WI38 (cell line): ENCODE results near the gene CS.
"Not testable (repeated sequence)": the region's sequence is repeated elsewhere in the genome, so short reads cannot be mapped to it uniquely, and the experiment has no call there.

Experiments used
- H3K4me3 ChIP-seq: 2 replicates; pipeline ENCODE4 v1.5.1; 2011; ENCODE audit warnings: low read depth, mild to moderate bottlenecking, control low read depth, low read length
- TF ChIP-seq, protein P1 (sequence below): IDR thresholded peaks from 2 replicates; pipeline ENCODE4 v1.5.1; 2012; ENCODE audit warnings: low read depth, mild to moderate bottlenecking, control low read depth, low read length

Gene CS

DNA sequence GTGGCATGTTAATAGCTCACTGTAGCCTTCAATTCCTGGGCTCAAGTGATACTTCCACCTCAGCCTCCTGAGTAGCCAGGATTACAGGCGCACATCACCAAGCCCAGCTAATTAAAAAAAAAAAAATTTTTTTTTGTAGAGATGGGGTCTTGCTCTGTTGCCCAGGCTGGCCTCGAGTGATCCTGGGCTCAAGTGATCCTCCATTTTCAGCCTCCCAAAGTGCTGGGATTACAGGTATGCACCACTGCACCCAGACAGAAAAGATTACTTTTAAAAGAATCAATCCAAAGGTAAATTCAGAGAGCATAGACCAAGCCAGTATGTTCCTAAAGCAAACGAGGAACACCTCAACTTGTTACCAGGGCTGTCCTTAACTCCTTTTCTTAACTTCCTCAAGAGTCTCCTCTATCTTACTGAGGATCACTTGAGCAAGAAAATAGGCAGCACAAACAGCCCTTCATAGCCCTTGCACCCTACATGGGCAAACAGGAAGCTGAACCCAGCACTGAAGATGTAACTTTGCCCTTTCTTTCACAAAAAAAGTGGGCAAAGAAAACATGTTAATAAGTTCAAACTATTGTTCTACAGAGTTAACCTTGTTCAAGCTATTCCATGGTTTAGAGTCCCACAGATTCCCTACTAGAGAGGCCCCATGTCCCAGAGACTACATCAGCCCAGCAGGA, 11.3 kb downstream of the CS start:
- no peak overlapping the region for H3K4me3 ChIP-seq
- TF ChIP-seq, protein P1, sequence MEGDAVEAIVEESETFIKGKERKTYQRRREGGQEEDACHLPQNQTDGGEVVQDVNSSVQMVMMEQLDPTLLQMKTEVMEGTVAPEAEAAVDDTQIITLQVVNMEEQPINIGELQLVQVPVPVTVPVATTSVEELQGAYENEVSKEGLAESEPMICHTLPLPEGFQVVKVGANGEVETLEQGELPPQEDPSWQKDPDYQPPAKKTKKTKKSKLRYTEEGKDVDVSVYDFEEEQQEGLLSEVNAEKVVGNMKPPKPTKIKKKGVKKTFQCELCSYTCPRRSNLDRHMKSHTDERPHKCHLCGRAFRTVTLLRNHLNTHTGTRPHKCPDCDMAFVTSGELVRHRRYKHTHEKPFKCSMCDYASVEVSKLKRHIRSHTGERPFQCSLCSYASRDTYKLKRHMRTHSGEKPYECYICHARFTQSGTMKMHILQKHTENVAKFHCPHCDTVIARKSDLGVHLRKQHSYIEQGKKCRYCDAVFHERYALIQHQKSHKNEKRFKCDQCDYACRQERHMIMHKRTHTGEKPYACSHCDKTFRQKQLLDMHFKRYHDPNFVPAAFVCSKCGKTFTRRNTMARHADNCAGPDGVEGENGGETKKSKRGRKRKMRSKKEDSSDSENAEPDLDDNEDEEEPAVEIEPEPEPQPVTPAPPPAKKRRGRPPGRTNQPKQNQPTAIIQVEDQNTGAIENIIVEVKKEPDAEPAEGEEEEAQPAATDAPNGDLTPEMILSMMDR, result no peak

DNA sequence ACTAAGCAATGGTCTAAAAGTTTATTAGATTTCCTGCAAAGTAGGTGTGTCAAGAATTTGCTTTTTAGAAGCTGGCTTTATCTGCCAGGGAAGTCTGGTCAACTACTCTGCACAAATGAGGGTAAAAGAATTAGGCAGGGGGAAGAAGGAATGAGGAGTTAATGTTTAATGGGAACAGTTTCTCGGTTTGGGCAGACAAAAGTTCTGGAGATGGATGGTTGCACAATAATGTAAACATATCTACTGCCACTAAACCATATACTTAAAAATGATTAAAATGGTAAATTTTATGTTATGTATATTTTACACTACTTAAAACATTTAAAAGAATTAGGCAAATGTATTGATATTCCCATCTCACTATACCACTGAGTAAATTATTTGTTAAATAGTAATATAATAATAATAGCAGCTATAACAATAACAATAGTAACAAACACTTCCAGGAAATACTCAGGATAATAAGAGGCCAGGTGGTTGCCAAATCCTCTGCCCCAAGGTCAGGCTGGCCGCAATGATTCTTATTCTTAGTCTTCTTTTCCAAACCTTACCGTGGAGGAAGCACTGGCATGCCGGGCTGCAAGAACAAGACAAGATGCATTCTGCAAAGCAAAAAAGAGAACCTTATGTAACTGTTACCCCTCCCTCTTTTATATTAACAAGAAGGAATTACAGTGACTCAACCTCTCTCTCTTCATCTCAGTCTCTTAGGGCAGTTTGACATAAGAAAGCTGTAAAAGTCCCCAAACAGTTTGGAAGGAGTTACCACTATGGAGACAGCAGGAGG, 13.9 kb downstream of the CS start:
- TF ChIP-seq, protein P1, result no peak
- H3K4me3 ChIP-seq, result no peak overlapping the region

DNA sequence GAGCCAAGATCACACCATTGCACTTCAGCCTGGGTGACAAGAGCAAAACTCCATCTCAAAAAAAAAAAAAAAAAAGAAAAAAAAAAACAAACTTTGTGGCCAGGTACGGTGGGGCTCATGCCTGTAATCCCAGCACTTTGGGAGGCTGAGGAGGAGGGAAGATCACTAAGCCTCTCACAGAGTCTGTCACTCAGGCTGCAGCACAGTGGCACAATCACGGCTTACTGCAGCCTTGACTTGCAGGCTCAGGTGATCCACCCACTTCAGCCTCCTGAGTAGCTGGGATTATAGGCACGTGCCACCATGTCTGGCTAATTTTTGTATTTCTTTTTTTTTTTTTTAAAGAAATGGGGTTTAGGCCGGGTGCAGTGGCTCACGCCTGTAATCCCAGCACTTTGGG, 15.9 kb downstream of the CS start:
- not testable (repeated sequence) for H3K4me3 ChIP-seq

- no peak overlapping the region for H3K4me3 ChIP-seq
- TF ChIP-seq, protein P1, result no peak
These were observed 17.6 kb downstream of the CS start for GRCh38 chr12:56282579-56282978.

GRCh38 chr12:56282030-56282429, 18.1 kb downstream of the CS start:
- TF ChIP-seq, protein P1, result no peak

GRCh38 chr12:56280849-56281248, 19.3 kb downstream of the CS start:
- TF ChIP-seq, protein P1, result no peak

More at GRCh38 chr12:56282030-56282429, 18.1 kb downstream of the CS start:
- H3K4me3 ChIP-seq, result no peak overlapping the region

GRCh38 chr12:56278905-56279304, 21.2 kb downstream of the CS start:
- TF ChIP-seq, protein P1, result no peak
- H3K4me3 ChIP-seq, result no peak overlapping the region

More at GRCh38 chr12:56280849-56281248, 19.3 kb downstream of the CS start:
- no peak overlapping the region for H3K4me3 ChIP-seq
